COR-L47 (cell line): Measurements from ENCODE around the gene DCAF11.

Source experiments
- DNase-seq: peaks from one replicate; lab custom pipeline; 2025; lab: John Stamatoyannopoulos, UW

The DCAF11 gene

GRCh38 chr14:24139272-24139934 is 24.8 kb downstream of the DCAF11 start:
- DNase-seq, result no peak

- peak; percentile 100 for DNase-seq
Measured at GRCh38 chr14:24141097-24141880, 26.7 kb downstream of the DCAF11 start, which contains the start of gene EMC9. EMC9 (minus strand) TSS chr14:24141591; CDS start chr14:24141304, 287 bp downstream.

DNA sequence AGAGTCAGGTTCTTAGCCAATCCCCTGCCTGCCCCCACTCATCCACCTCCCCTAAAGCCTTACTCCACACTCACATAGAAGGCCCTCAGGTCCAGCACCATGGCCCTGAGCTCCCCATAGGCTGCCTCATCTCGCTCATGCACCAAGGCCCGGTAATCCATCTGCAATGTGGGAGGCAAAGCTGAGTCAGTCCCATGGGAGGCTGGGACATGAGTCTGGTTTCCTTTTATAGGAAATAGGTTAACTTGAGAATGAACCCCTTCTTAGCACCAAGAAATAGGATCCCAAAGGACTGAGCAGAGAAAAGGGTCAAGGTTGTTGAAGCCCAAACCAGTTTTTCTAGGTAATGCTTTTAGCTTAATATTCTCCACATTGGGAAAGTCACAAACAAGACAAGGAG is 28.9 kb downstream of the DCAF11 start:
- DNase-seq, result no peak

DNA sequence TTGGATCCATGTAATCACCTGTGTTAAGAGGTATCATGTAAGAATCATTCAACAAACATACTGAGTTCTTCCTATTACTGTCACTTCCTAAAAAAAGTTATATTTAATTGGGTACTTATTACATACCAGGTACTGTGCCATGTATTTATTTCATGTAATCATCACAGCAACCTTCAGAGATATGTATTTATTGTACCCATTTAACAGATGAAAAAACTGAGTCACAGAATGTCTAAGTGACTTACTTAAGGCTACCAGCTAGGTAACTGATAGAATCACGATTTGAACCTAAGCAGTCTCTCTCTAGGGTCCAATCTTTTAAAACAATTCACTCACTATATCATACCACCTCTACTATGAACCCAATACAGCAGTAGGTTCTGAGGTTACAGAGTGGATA is 29.9 kb downstream of the DCAF11 start:
- DNase-seq, result no peak

GRCh38 chr14:24145219-24145618 is 30.6 kb downstream of the DCAF11 start:
- DNase-seq, result no peak

GRCh38 chr14:24145690-24146452 is 31.3 kb downstream of the DCAF11 start:
- no peak for DNase-seq

GRCh38 chr14:24146453-24146977 is 31.9 kb downstream of the DCAF11 start, which contains the start of gene PSME2:
PSME2 (minus strand) TSS chr14:24146610; CDS start chr14:24146581, 29 bp downstream.
- peak; percentile 98 for DNase-seq

- DNase-seq, result peak; percentile 98
Measured at GRCh38 chr14:24146978-24147760, 32.6 kb downstream of the DCAF11 start, which contains the start of gene RNF31. RNF31 (plus strand) TSS chr14:24147498; CDS start chr14:24147699, 201 bp downstream.

DNA sequence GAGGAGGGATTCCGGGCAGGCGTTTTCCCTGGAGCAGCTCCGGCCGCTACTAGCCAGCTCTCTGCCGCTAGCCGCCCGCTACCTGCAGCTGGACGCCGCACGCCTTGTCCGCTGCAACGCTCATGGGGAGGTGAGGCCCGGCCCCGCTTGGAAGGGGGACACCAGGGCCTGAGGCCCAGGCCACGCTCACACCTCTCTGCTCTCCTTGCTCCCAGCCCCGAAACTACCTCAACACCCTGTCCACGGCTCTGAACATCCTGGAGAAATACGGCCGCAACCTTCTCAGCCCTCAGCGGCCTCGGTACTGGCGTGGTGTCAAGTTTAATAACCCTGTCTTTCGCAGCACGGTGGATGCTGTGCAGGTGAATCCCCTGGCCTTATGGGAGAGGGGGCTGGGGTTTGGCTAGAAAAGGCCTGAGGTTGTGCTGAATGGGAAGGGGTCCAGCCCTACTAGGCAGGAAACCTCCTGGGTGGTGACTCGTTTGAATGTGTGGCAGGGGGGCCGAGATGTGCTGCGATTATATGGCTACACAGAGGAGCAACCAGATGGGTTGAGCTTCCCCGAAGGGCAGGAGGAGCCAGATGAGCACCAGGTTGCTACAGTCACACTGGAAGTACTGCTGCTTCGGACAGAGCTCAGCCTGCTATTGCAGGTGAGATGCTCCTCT is 33.3 kb downstream of the DCAF11 start:
- no peak for DNase-seq

GRCh38 chr14:24149302-24149969 is 34.9 kb downstream of the DCAF11 start:
- no peak for DNase-seq

- no peak for DNase-seq
Measured at GRCh38 chr14:24150061-24150460, 35.5 kb downstream of the DCAF11 start.

DNA sequence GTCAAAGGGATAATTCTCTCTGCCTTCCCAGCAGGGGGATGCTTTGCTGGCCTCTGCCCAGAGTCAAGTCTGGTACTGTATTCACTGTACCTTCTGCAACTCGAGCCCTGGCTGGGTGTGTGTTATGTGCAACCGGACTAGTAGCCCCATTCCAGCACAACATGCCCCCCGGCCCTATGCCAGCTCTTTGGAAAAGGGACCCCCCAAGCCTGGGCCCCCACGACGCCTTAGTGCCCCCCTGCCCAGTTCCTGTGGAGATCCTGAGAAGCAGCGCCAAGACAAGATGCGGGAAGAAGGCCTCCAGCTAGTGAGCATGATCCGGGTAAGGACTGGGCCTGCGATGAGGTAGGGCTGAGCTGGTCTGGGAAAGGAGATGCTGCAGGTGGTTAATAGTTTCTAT is 36.0 kb downstream of the DCAF11 start:
- no peak for DNase-seq

- DNase-seq, result no peak
Measured at GRCh38 chr14:24150993-24151392, 36.4 kb downstream of the DCAF11 start.

DNA sequence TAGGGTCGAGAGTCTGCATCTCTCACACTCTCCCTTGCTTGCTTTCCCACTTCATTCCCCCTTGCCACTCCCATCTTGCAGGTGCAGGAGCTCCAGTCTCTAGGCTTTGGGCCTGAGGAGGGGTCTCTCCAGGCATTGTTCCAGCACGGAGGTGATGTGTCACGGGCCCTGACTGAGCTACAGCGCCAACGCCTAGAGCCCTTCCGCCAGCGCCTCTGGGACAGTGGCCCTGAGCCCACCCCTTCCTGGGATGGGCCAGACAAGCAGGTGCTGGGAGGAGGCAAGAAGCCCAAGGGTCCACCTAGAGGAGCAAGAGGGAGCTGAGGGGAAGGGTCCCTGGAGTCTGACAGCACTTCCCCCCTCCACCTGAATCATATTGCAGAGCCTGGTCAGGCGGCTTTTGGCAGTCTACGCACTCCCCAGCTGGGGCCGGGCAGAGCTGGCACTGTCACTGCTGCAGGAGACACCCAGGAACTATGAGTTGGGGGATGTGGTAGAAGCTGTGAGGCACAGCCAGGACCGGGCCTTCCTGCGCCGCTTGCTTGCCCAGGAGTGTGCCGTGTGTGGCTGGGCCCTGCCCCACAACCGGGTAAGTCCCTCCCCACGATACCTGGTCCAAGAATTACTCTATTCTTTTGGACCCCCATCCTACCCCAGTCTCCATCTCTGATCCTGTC is 37.0 kb downstream of the DCAF11 start:
- no peak for DNase-seq

GRCh38 chr14:24155100-24155499 is 40.5 kb downstream of the DCAF11 start:
- no peak for DNase-seq

- DNase-seq, result no peak
Measured at GRCh38 chr14:24156840-24157239, 42.3 kb downstream of the DCAF11 start.

DNA sequence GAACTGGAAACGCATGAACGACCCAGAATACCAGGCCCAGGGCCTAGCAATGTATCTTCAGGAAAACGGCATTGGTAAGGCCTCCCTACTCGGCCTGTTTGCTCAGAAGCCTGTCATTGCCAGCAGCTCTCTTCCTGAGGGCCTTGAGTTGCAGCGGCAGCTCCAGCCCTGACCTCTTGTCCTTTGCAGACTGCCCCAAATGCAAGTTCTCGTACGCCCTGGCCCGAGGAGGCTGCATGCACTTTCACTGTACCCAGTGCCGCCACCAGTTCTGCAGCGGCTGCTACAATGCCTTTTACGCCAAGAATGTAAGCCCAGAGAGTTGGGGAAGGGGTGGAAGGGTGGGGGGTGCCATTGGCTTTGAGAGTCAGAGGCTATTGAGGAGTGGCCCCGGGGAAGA is 42.8 kb downstream of the DCAF11 start:
- no peak for DNase-seq

DNA sequence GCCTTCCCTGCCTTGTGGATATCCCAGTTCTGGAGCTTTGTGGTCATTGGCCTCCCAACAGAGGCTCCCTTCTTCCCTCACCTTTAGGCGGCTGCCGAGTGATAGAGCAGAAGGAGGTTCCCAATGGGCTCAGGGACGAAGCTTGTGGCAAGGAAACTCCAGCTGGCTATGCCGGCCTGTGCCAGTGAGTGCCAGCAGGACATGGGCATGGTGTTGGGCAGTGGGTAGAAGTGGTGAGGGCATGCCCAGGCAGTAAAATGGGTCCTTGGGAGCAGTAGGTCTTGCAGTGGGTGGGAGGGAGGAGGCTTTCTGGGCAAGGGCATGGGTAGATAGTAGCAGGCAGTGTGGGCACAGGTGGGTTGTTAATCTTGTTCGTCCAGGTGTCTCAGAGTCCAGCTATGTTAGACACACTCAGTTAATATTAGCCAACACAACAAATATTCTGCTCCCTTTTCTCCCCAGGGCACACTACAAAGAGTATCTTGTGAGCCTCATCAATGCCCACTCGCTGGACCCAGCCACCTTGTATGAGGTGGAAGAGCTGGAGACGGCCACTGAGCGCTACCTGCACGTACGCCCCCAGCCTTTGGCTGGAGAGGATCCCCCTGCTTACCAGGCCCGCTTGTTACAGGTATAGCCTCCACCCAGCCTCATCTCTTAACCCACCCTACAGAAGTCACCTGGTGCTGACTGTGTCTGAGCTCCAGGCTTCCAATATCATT is 45.4 kb downstream of the DCAF11 start:
- no peak for DNase-seq

- DNase-seq, result no peak
Measured at GRCh38 chr14:24160499-24160849, 45.9 kb downstream of the DCAF11 start.
